ENCODE data around the gene IRX2.

IRX2 gene

GRCh38 chr5:2756211-2757152 lies 5.0 kb upstream of the IRX2 start:
- DNase-seq (ENCODE audit: low read depth in 4 of 4, low spot score in 1 of 4): no peak

- DNase-seq (ENCODE audit: low read depth in 4 of 4, low spot score in 1 of 4): no peak
Measured at GRCh38 chr5:2755681-2756171, 4.2 kb upstream of the IRX2 start.

DNA sequence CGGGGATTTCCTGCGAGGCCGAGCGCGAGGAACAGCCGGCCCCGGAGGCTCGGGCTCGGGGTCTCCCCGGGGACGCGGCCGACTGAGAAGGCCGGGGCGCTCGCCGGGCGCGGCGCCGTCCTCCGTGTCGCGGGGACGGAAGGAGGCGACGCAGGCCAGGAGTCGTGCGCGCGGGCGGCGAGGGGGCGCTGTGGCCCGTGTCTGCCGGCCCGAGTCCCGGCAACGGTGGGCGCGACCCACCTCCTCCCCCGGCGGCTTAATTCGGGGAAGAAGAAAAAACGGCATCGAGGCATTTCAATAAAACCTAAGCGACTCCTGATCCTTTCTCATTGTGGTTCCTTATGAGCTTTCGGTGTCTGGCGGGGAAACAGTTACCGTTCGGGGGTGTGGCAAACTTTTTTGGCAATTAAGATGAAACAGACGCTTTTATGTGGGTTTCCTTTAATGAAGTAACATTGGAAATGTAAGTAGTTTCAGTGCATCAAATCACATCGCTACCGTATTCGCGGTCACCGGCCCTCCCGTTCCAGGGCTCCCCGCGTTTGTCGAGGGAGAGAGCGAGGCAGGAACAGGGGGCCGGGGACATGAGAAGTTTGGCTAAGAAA lies 3.7 kb upstream of the IRX2 start:
- no peak for DNase-seq (ENCODE audit: low read depth in 4 of 4, low spot score in 1 of 4)

- no peak for DNase-seq (ENCODE audit: low read depth in 4 of 4, low spot score in 1 of 4)
Measured at GRCh38 chr5:2754581-2755075, 3.2 kb upstream of the IRX2 start.

DNA sequence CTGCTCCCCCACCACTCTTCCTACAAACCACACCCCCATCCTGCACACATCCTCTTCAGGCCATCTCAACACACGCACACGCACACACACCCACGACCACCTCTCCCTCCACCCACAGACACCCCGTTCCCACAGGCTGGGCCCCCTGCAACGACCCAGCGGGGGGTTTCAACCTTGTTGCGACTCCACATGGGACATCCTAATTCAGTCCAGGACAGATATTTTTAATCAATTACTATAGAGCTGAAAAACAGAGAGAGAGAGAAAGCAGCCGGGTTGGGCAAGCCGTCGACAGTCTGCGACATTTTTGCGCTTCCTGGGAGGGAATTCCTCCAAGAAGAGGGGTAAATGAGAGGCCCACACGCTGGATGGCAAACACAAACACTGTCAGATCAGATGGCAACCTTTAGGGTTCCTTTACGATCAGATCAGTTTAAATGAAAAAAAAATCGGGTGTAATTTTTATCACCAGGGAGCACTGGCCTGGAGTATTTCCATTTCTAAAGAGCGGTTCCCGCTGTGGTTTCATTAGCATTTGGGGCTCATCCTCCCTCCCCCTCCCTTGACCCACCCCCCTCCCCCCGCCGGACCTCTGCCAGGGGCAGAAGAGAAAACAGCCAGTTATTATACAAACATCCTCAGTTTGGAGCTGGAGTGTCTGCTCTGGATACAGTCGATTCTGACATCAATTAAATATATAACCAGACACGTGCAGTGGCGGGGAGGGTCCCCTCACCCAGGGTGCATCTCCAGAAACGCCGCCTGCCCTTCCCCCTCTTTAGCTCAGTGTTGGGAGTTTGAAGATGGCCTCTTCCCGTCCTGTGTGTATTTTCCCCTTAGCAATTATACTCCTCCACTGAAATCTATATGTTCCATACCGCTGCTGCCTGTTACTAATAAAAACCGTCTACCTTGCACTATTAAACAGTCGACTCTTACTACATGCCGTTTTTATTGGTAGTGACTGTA lies 2.3 kb upstream of the IRX2 start:
- DNase-seq (ENCODE audit: low read depth in 4 of 4, low spot score in 1 of 4): no peak

DNA sequence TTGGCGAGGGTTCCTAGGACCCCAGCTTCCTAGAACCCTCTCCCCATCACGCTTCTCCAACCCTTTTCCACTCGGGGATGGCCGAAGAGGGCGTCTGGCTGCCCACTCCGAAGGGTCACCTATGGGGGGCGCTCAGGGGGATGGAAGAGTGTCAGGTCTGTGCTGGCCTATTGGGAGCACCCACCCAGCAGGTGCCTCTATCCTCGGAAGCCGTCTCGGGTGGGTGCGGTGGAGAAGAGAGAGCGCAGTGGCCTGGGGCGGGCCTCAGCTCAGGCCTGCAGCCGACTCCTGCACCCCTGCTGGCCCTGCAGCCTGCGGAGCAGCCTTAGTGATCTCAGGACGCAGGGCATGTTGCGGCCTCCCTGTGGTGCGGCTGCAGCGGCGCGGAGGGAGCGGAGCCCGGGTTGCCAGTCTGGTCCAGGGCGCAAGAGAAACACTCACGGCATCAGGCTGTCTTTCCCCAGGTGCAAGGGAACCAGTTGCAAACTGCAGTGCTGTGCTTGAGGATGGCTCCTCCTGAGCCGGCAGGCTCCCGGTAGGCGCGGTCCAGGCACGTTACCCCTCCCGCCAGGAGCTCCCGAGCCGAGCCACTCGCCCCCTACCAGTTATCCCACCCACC lies 1.5 kb upstream of the IRX2 start:
- DNase-seq (ENCODE audit: low read depth in 4 of 4, low spot score in 1 of 4): no peak

DNA sequence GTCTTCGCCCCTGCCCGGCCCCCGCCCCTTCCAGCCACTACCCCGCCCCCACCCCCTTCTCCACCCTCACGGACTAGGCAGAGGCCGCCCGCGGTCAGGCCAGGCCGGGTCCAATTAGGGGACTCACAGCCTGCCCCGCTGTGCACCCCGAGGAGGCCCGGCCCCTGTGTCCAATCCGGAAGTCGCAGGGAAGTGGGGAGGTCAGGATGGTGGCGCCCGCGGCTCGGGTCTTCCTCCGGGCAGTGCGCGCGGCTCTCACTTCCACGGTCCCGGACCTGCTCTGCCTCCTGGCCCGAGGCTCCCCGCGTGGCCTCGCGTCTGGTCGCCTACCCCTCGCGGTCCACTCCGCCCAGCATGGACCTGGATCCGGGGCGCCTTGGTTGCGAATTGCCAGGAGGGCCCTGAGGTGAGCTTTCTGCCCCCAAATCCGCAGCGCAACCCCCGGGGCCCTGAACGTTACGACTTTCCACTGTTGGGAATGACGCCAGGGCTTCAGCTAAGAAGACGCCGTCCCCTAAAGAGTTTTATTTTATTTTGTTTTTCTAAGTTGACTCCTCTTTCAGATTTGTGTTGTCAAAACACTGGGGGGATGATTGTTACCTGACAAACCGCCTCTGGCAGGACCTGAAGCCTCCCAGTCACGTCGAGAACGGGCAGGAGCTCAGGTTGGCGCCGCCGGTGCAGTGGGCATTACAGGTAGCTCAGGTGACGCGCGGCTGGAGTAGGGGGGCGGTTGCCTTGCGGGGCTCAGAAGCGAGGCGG lies 763 bp upstream of the IRX2 start:
- DNase-seq (ENCODE audit: low read depth in 4 of 4, low spot score in 1 of 4): no peak

DNA sequence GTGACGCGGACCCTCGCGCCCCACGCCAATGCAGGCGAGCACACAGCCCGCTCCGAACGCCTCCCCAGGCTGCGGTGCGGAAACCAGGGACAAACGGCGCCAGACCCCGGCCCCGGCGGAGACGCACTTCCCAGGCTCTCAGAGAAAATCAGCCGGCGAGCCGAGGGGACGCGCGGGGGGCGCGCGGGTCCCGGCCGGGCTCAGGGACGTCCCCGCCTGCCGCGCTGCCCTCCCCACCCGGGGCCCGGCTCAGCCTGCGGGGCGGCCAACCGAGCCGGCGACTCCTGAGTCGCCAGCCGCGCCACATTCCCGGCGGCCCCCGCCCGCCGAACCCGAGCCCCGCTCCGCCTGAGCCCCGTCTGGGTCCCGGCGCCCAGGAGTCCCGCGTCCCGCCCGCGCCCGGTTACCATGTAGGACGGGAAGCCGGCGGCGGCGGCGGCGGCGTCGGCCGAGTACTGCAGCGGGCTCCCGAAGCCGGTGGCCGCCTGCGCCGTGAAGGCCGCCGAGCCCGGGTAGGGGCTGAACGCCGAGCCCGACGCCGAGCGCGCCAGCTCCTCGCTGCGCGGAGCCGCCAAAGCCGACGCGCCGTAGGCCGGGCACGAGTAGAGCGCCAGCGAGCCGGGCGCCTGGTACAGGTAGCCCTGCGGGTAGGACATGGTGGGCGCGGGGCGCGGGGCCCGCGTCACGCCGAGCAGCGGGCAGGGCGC lies 566 bp downstream of the IRX2 start:
- no peak for DNase-seq (ENCODE audit: low read depth in 4 of 4, low spot score in 1 of 4)

- DNase-seq (ENCODE audit: low read depth in 4 of 4, low spot score in 1 of 4): no peak
Measured at GRCh38 chr5:2750026-2750757, 1.3 kb downstream of the IRX2 start.

DNA sequence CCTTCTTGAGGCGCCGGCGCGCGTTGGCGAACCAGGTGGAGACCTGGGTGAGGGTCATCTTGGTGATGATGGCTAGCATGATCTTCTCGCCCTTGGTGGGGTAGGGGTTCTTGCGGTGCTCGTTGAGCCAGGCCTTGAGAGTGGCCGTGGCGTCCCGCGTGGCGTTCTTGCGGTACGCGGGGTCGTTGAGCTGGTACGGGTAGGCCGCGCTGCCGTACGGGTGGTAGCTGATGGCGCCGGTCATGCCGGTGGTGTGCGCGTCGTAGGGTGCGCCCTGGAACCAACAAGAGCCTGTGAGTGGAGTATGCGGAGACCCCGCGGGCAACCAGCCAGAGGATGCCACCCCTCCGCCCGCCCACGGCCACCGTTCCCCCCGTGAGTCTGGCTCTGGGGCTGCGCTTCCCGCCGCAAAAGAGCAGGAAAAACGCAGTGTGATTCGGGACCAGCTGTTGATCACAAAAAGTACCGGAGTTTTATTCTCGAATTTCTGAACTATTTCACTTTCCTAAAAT lies 1.9 kb downstream of the IRX2 start:
- DNase-seq (ENCODE audit: low read depth in 4 of 4, low spot score in 1 of 4): no peak

GRCh38 chr5:2748861-2749513 lies 2.5 kb downstream of the IRX2 start:
- no peak for DNase-seq (ENCODE audit: low read depth in 4 of 4, low spot score in 1 of 4)

GRCh38 chr5:2748179-2748860 lies 3.2 kb downstream of the IRX2 start:
- DNase-seq (ENCODE audit: low read depth in 4 of 4, low spot score in 1 of 4): no peak

DNA sequence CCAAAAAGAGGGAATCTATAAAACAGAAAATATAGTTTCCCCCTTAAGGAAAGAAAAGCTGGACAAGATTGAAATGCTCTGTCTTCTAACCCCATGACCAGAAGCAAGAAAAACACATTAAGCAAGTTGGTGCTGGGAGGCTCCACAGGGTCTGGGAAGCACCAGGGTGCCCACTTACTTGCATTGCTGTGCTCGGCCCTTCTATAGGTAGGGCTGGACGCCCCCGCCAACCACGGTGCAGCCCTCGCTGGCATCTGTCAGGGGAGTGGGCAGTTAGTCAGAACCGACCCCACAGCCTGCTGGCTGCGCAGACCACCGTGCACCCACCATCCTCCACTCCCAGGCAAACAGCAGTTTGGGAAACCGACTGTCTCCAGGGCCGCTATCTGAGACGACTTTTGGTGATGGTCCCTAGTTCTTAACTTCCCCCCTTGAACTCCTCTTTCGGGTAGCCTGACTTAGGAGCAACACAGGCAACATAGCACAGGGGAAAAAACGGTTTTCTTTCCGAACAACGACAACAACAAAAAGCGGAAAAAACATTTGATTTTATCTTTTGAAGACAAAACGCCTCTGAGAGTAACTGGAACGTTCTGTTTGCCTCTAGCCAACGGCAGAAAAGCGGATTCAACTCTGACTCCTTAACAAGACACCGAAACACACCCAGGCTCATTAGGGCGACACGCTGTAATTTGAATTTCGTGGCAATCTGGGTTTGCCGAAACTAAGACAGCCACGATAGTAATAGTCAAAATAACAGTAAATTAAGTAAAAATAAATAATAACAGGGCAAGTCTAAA lies 3.9 kb downstream of the IRX2 start:
- no peak for DNase-seq (ENCODE audit: low read depth in 4 of 4, low spot score in 1 of 4)

GRCh38 chr5:2746561-2747032 lies 4.9 kb downstream of the IRX2 start:
- no peak for DNase-seq (ENCODE audit: low read depth in 4 of 4, low spot score in 1 of 4)

DNA sequence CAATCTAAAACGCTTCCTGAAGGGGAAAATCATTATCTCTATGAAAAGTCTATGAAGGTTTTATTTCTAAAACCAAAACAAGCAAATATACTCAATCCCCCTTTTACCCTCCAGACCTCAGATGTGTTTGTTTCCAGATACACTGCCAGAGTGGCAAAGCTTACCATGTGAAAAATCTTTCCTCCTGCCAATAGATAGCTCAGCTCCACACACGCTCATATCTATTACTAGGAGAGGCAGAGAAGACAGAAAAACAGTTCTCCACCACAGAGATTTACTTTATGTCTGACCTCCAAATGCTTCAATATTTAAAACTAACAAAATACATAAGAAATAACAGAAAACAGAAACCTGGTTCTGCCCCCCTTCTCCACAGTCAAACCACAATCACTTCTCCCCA lies 7.0 kb downstream of the IRX2 start:
- DNase-seq (ENCODE audit: low read depth in 4 of 4, low spot score in 1 of 4): no peak

DNA sequence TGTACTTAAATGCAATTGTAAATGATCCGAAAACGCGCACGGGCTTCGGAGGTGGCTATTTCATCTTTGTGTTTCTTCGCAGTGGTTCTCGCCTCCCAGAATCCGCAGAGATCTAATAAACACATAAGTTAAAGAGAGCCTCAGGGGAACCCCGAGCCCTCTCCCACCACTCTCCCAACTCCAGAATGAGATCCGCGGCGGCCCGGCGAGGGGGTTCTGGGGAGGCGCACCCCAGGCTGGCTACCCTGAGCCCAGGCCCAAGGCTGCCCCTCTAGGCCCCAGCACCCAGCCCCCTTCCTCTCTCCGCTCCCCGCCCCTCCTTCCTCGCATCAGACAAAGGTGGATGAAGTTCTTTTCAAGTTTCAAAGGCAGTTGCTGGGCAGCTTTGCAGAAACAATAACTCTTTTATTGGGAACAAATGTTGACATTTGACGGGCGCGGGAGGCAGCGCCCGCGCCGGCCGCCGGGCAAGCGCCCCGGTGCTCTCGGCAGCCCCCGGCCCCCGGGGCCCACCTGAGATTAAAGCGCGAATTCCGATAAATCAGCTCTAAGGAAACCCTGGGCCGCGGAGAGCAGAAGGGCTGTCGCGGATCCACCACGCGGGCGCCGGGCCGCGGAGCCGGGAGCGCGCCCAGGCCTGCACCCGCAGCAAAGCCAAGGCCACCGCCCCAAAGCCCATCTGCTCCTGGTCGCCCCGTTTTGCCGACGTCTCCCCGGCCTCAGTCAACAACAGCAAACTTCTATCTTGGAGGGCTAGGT lies 8.4 kb downstream of the IRX2 start:
- DNase-seq (ENCODE audit: low read depth in 4 of 4, low spot score in 1 of 4): no peak
